LNCaP clone FGC (cell line): ENCODE measurements around the gene ANO6.

Experiments used
- DNase-seq: peaks from one replicate; pipeline ENCODE4 v3.0.0-alpha.2; 2011; ENCODE audit warnings: low read depth
- H3K4me3 ChIP-seq: 2 replicates; pipeline ENCODE4 v1.5.1; 2011; ENCODE audit warnings: mild to moderate bottlenecking, low read depth, low read length, control low read depth
- CTCF ChIP-seq: IDR thresholded peaks from 2 replicates; pipeline ENCODE4 v1.5.1; 2012; ENCODE audit warnings: mild to moderate bottlenecking; ENCODE audit not compliant: control insufficient read depth, insufficient read depth; ENCODE audit errors: extremely low read depth

Gene ANO6

GRCh38 chr12:45475594-45475993 lies 259.7 kb downstream of the ANO6 start:
- DNase-seq, result no peak
- H3K4me3 ChIP-seq, result no peak overlapping the region
- TF ChIP-seq CTCF, result no peak

- no peak overlapping the region for H3K4me3 ChIP-seq
- TF ChIP-seq CTCF, result no peak
- no peak for DNase-seq
Observed at GRCh38 chr12:45477526-45477925, 261.6 kb downstream of the ANO6 start.

GRCh38 chr12:45478931-45479330 lies 263.0 kb downstream of the ANO6 start:
- no peak overlapping the region for H3K4me3 ChIP-seq
- TF ChIP-seq CTCF, result no peak
- no peak for DNase-seq

DNA sequence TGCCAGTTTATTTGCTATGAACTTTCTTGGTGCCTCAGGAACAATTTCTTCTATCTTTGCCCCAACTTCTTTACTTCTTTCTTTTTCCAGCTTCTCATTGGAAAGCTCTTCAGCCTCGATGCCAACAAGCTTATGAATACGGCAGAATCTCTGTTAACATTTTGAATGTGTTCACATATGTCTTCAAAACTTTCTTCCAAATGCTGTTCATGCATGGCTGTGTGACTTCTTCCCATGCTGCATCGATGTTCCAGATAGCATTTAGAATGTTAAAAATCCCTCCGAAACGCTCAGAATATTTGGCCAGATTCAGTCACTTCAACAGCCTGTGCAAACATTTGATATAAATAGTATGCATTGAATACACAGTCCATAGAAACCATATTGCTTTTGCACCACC lies 265.9 kb downstream of the ANO6 start:
- TF ChIP-seq CTCF, result no peak
- no peak for DNase-seq
- H3K4me3 ChIP-seq, result no peak overlapping the region

- peak; percentile 74 for DNase-seq
- H3K4me3 ChIP-seq, result no peak overlapping the region
- TF ChIP-seq CTCF, result no peak
Observed at GRCh38 chr12:45483571-45483970, 267.7 kb downstream of the ANO6 start.
